CD4-positive, alpha-beta T cell (primary cell): Measurements from ENCODE around the gene TPSB2. TPM values are rescaled to one million over a fixed set of nuclear protein-coding genes. Genes with fewer than 3 reads are reported as not detected.

Experiments used
- ATAC-seq: fragments of 200-7000 bp; cut with Tn5 transposase; one replicate; pipeline ENCODE4 v1.10.0; 2022; ENCODE audit warnings: mild to moderate bottlenecking; ENCODE audit not compliant: poor library complexity
- CTCF ChIA-PET: fragments of 350-600 bp; sonication (Branson Sonifier 250); formaldehyde crosslinking; loops from one replicate; lab custom pipeline; 2021; ENCODE audit warnings: antibody characterized with exemption, inconsistent platforms; lab: Charles Lee
- POLR2A ChIA-PET: fragments of 350-600 bp; sonication (Branson Sonifier 250); formaldehyde crosslinking; loops from one replicate; lab custom pipeline; 2021; ENCODE audit warnings: antibody characterized with exemption, inconsistent platforms; lab: Charles Lee
- DNase-seq, 14 experiments: peaks; one replicate each; pipeline ENCODE4 v3.0.0-alpha.2; 2013 to 2020; ENCODE audit warnings: mixed read lengths in 2 of 14
- H3K27ac ChIP-seq, 2 donors: one replicate each; pipeline versions ENCODE4 v1.5.1 to v1.7.0; 2013; ENCODE audit warnings: low read length in 2 of 2, low read depth in 1 of 2, mild to moderate bottlenecking in 1 of 2
- H3K27me3 ChIP-seq, 2 experiments: 1 replicate in 1 of 2; 2 replicates in 1 of 2; pipeline versions ENCODE4 v1.6.1 to v1.7.0; 2013; ENCODE audit warnings: low read length in 2 of 2, control low read depth in 1 of 2, mild to moderate bottlenecking in 1 of 2, moderate library complexity in 1 of 2; ENCODE audit not compliant: insufficient read depth in 2 of 2, control insufficient read depth in 1 of 2
- H3K36me3 ChIP-seq: one replicate; pipeline ENCODE4 v1.6.1; 2013; ENCODE audit warnings: low read length, control low read depth; ENCODE audit not compliant: insufficient read depth
- H3K4me1 ChIP-seq: one replicate; pipeline ENCODE4 v1.6.1; 2013; ENCODE audit warnings: low read length, control low read depth; ENCODE audit not compliant: insufficient read depth
- H3K4me3 ChIP-seq: one replicate; pipeline ENCODE4 v1.5.1; 2013; ENCODE audit warnings: mild to moderate bottlenecking, low read length, moderate library complexity
- H3K9me3 ChIP-seq, 2 experiments: 1 replicate in 1 of 2; 2 replicates in 1 of 2; pipeline versions ENCODE4 v1.6.1 to v1.7.0; 2013; ENCODE audit warnings: low read length in 2 of 2, mild to moderate bottlenecking in 2 of 2, control low read depth in 1 of 2, moderate library complexity in 1 of 2; ENCODE audit not compliant: control insufficient read depth in 1 of 2, insufficient read depth in 1 of 2
- H3K27ac Mint-ChIP-seq: one replicate; pipeline ENCODE4 v1.8.0; 2020; ENCODE audit warnings: mixed read lengths
- H3K27me3 Mint-ChIP-seq: one replicate; pipeline ENCODE4 v1.8.0; 2021; ENCODE audit warnings: mixed read lengths
- H3K36me3 Mint-ChIP-seq: one replicate; pipeline ENCODE4 v1.8.0; 2021; ENCODE audit warnings: low read depth, mixed read lengths
- H3K4me1 Mint-ChIP-seq: one replicate; pipeline ENCODE4 v1.8.0; 2021; ENCODE audit warnings: low read depth, mixed read lengths
- H3K4me3 Mint-ChIP-seq: one replicate; pipeline ENCODE4 v1.8.0; 2020; ENCODE audit warnings: mild to moderate bottlenecking, mixed read lengths
- H3K9me3 Mint-ChIP-seq: one replicate; pipeline ENCODE4 v1.8.0; 2020; ENCODE audit warnings: mixed read lengths
- CTCF ChIP-seq: fragments of 200-600 bp; IDR thresholded peaks from one replicate; pipeline ENCODE4 v1.8.0; 2022; ENCODE audit warnings: antibody characterized with exemption, mild to moderate bottlenecking
- intact Hi-C, 2 experiments: fragments of 100-400 bp; cut with DNase I in 1 of 2; cut with micrococcal nuclease in 1 of 2; formaldehyde crosslinking; loops; one replicate each; pipeline versions ENCODE4 v1.15.1 to v1.9.0; 2023 to 2025; cut with DNase I, micrococcal nuclease
- total RNA-seq, 174 experiments: library from RNA in 2 of 174; stranded (reverse) in 2 of 174; gene quantifications; one replicate each; pipeline ENCODE4 v1.2.3 and lab custom pipeline; 2021 to 2026

TPSB2 gene
- total RNA-seq, 2 experiments from 2014 or later: not detected

GRCh38 chr16:1224558-1224957 is 5.4 kb downstream of the TPSB2 start:
- intact Hi-C loops: no loop called here
- ATAC-seq (no peak), DNase-seq (no peak)
- CTCF ChIA-PET: no interaction called here
- no peak for TF ChIP-seq CTCF
- Histone ChIP-seq H3K36me3 (no peaks in the 10 kb centered on the region), H3K9me3 (no peaks in the 10 kb centered on the region), H3K4me1 (no peaks in the 10 kb centered on the region), H3K4me3 (no peak overlapping the region), H3K27me3 (peaks cover 0 to 2% of the 10 kb centered on the region in 2 experiments), H3K27ac (no peak overlapping the region)
- POLR2A ChIA-PET: no interaction called here
- Mint-ChIP-seq H3K4me3 (no peak overlapping the region), H3K36me3 (no peaks in the 10 kb centered on the region), H3K27me3 (peaks cover 4% of the 10 kb centered on the region), H3K27ac (no peak overlapping the region), H3K9me3 (no peaks in the 10 kb centered on the region), H3K4me1 (no peaks in the 10 kb centered on the region)

DNA sequence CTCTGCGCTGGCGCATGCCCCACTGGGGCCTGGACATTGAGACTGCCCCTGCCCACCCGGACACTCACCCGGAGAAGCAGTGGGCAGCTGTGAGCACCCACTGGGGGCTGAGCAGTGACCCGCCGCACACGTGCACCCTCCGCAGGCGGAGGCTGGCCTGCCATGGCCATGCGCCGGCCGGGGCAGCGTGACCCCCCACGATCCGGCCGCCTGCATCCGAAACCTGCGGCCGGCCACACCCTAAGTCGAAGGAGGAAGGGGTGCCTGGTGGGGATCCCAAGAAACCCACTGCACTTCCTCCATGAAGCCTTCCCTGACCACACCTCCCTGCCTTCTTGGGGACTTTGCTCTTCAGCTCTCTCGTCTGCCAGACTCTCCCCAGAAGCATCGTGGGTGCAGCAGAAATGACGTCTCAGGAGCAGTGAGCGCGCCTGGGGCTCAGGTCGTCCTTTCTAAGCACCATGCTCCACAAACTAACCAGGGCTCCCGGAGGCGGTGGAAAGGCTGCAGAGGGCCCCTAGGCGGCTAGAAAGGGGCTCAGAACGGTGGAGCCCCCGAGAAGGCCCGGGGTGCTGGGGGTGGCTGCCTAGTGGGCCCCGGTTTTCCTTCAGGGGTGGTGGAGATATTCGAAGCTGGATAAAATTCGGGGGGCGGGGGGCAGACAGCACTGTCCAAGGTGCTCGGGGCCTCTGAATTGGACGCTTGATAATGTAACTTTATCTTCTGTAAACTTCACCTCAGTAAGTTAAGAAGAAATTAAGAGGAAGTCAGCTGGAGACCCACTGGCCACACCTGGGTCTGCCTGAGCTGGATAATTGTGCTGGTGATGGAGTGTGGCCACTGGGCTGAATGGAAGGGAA is 6.4 kb downstream of the TPSB2 start:
- Histone ChIP-seq H3K4me1 (no peaks in the 10 kb centered on the region), H3K36me3 (no peaks in the 10 kb centered on the region), H3K27ac (no peak overlapping the region), H3K9me3 (no peaks in the 10 kb centered on the region), H3K4me3 (no peak overlapping the region), H3K27me3 (peaks cover 0 to 2% of the 10 kb centered on the region in 2 experiments)
- Mint-ChIP-seq H3K36me3 (no peaks in the 10 kb centered on the region), H3K27ac (no peak overlapping the region), H3K27me3 (peaks cover 4% of the 10 kb centered on the region), H3K9me3 (no peaks in the 10 kb centered on the region), H3K4me3 (no peak overlapping the region), H3K4me1 (no peaks in the 10 kb centered on the region)
- ChIA-PET POLR2A (no interaction called here), CTCF (no interaction called here)
- no peak for TF ChIP-seq CTCF
- intact Hi-C loops: no loop called here
- ATAC-seq: no peak
- DNase-seq: no peak

- Mint-ChIP-seq H3K4me3 (no peak overlapping the region), H3K4me1 (no peaks in the 10 kb centered on the region), H3K27ac (no peak overlapping the region), H3K9me3 (no peaks in the 10 kb centered on the region), H3K27me3 (peaks cover 4% of the 10 kb centered on the region), H3K36me3 (no peaks in the 10 kb centered on the region)
- DNase-seq (no peak), ATAC-seq (no peak)
- ChIA-PET CTCF (no interaction called here), POLR2A (no interaction called here)
- no peak for TF ChIP-seq CTCF
- Histone ChIP-seq H3K4me1 (no peaks in the 10 kb centered on the region), H3K36me3 (no peaks in the 10 kb centered on the region), H3K9me3 (no peaks in the 10 kb centered on the region), H3K27me3 (peaks cover 0 to 2% of the 10 kb centered on the region in 2 experiments), H3K4me3 (no peak overlapping the region), H3K27ac (no peak overlapping the region)
- intact Hi-C loops: no loop called here
Observed at GRCh38 chr16:1222553-1223354, 7.2 kb downstream of the TPSB2 start.
